SK-N-SH (cell line): Measurements from ENCODE around the gene CHD5.

Source experiments
- CTCF ChIP-seq: fragments of 200-600 bp; sonication (generic); IDR thresholded peaks from 2 replicates; pipeline ENCODE4 v1.6.1; 2017; ENCODE audit warnings: antibody characterized with exemption, mild to moderate bottlenecking, moderate library complexity
- ELF1 ChIP-seq: IDR thresholded peaks from 2 replicates; pipeline ENCODE4 v1.4.0; 2012
- EP300 ChIP-seq, 2 experiments: IDR thresholded peaks; 2 replicates each; pipeline versions ENCODE4 v1.4.0 to v1.6.1; 2012; ENCODE audit warnings: borderline replicate concordance in 1 of 2, low read depth in 1 of 2, low read length in 1 of 2
- EZH2phosphoT487 ChIP-seq: fragments of 200-600 bp; sonication (generic); IDR thresholded peaks from 2 replicates; pipeline ENCODE4 v1.6.1; 2017; ENCODE audit warnings: low read depth, mixed run types, mild to moderate bottlenecking, antibody characterized with exemption, moderate library complexity, borderline replicate concordance
- NRF1 ChIP-seq: IDR thresholded peaks from 2 replicates; pipeline ENCODE4 v1.6.1; 2012; ENCODE audit warnings: low read depth, mild to moderate bottlenecking, low read length
- PBX3 ChIP-seq: IDR thresholded peaks from 2 replicates; pipeline ENCODE4; 2012
- POLR2AphosphoS5 ChIP-seq: IDR thresholded peaks from 2 replicates; pipeline ENCODE4 v1.6.1; 2012; ENCODE audit warnings: low read depth, low read length
- RFX5 ChIP-seq: IDR thresholded peaks from 2 replicates; pipeline ENCODE4 v1.6.1; 2012; ENCODE audit warnings: mild to moderate bottlenecking, improper control_type of control experiment, low read length
- TAF1 ChIP-seq: IDR thresholded peaks from 2 replicates; pipeline ENCODE4 v1.6.1; 2012; ENCODE audit warnings: low read depth, mild to moderate bottlenecking, low read length, moderate library complexity, borderline replicate concordance
- TEAD4 ChIP-seq: IDR thresholded peaks from 2 replicates; pipeline ENCODE4 v1.4.0; 2012; ENCODE audit warnings: mild to moderate bottlenecking, borderline replicate concordance; ENCODE audit not compliant: insufficient read depth
- TF ChIP-seq, protein P1 (sequence below): IDR thresholded peaks from 2 replicates; pipeline ENCODE4 v1.4.0; 2012; ENCODE audit warnings: low read depth
- TF ChIP-seq, protein P2 (sequence below): fragments of 150-350 bp; IDR thresholded peaks from 2 replicates; pipeline ENCODE4 v1.6.1; 2017; ENCODE audit warnings: antibody characterized with exemption, low read length, low read depth, borderline replicate concordance

GRCh38 chr1:6099297-6099696, 80.8 kb downstream of the CHD5 start:
- no peak for TF ChIP-seq CTCF
- TF ChIP-seq TAF1 = no peak
- no peak for TF ChIP-seq POLR2AphosphoS5
- TF ChIP-seq, protein P1, sequence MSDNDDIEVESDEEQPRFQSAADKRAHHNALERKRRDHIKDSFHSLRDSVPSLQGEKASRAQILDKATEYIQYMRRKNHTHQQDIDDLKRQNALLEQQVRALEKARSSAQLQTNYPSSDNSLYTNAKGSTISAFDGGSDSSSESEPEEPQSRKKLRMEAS = no peak
- TF ChIP-seq RFX5 = no peak
- TF ChIP-seq, protein P2, sequence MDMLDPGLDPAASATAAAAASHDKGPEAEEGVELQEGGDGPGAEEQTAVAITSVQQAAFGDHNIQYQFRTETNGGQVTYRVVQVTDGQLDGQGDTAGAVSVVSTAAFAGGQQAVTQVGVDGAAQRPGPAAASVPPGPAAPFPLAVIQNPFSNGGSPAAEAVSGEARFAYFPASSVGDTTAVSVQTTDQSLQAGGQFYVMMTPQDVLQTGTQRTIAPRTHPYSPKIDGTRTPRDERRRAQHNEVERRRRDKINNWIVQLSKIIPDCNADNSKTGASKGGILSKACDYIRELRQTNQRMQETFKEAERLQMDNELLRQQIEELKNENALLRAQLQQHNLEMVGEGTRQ = no peak
- TF ChIP-seq NRF1 = no peak
- TF ChIP-seq EP300 (IDR thresholded peaks at IDR 0.05; ENCODE audit: borderline replicate concordance in 1 of 2, low read depth in 1 of 2, low read length in 1 of 2) = no peak
- TF ChIP-seq EZH2phosphoT487 = no peak
- TF ChIP-seq TEAD4 = no peak
- TF ChIP-seq PBX3 = no peak
- no peak for TF ChIP-seq ELF1
